Brain pericyte (primary cell): ENCODE results near the gene ASIC4.

Experiments used
- DNase-seq: peaks from one replicate; pipeline ENCODE4 v3.0.0-alpha.2; 2012; ENCODE audit warnings: low read depth, low spot score

Gene ASIC4

GRCh38 chr2:219551441-219552381, 37.4 kb downstream of the ASIC4 start:
- DNase-seq = no peak

DNA sequence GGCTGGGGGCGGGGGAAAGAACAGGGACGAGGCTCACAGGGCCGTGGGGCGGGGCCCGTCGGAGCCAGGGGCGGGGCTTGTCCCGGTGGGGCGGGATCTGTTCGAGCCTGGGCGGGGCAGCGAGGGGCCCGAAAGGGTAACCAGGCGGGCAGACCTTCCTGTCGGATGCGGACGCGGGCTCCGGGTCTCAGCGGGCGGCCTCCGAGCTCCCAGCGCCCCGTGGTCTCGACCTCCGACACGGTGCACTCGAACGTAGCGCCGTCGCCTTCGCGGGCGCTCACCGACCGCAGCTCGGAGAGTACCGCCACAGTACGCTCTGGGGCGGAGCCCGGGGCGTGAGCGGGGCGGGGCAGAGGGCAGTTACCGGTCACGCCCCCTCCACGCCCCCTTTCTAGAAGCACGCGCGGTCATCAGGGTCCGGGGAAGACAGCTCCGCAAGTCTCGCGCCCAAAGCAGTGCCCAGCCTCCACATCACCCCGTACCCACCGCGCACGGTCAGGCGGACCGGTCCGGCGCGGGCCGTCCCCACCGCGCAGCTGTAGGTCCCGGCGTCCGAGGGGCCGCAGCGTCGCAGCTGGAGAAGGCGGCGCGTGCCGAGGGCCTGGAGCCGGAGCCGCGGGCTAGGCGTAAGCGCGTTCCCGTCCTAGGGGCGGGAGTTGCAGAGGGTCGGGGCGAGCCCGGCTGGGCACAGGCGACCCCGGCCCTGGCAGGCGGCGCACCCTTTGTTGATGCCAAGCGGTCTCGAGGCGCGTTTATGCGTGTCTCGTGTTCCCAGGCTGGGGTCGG, 38.3 kb downstream of the ASIC4 start:
- DNase-seq = no peak

DNA sequence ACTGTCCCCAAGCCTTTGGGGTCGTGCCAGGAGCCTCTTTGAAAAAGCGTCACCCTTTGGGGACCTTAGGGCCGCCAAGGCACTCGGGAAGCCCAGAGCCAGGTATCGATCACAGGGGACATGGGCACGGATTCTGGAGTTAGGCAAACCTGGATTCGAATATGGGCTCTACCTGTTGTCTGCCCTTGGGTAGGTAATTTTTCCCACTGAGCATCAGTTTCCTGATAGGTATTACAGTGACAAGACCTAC, 38.8 kb downstream of the ASIC4 start:
- DNase-seq = no peak

GRCh38 chr2:219553463-219553963, 39.2 kb downstream of the ASIC4 start:
- no peak for DNase-seq

DNA sequence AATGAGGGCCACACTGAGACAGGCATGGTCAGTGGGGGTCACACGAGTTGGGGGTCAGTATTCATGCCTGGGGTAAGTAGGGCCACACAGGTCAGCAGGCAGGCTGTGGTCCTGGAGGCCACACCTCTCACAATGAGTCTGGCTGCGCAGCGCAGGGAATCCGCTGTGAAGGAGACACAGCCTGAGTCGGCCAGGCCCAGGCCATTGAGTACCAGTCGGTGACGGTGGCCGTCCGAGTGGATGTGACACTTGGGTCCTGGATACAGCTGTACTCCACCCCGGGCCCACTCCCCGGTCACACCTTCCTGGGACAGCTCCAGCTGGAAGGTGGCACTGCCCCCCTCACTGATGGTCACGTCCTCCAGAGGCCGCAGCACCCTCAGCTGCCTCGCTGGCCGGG, 40.1 kb downstream of the ASIC4 start:
- DNase-seq = no peak

- DNase-seq = no peak
These were observed 41.7 kb downstream of the ASIC4 start for GRCh38 chr2:219555956-219556355.

DNA sequence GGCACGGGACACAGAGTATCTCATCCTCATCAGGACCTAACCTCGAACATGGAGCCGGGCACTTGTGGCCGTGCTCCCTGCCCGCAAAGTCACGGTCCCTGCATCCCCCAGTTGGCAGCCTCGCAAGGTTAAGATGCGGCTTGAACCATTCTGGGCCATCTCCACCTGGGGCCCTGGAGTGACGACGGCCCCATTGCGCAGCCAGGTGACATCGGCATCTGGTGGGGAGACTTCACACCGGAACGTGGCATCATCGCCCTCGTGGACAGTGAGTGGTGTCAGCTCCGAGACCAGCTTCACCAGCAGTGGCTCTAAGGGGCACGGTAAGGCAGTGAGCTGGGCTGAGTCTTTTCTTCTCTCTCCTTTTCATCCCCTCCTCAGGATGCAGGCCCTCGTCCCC, 42.1 kb downstream of the ASIC4 start:
- DNase-seq = no peak

DNA sequence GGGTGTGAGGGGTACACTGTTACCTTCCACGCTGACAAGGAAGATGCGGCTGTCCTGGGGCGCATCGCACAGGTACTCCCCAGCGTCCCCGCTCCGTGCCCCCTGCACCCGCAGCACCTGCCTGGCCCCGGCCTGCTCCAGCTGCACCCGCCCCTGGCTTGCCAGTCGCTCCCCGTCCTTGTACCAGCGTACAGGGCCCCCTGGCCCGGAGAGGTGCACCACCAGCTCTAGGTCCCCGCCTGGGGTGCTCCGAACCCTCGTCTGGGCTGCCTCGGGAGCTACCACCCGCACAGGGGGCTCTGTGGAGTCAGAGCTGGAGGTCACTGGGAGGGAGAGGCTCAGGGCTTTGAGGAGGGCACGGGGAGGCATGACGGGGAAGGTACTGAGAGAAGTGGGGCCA, 43.0 kb downstream of the ASIC4 start:
- DNase-seq = no peak

- no peak for DNase-seq
These were observed 43.8 kb downstream of the ASIC4 start for GRCh38 chr2:219557791-219558785.

DNA sequence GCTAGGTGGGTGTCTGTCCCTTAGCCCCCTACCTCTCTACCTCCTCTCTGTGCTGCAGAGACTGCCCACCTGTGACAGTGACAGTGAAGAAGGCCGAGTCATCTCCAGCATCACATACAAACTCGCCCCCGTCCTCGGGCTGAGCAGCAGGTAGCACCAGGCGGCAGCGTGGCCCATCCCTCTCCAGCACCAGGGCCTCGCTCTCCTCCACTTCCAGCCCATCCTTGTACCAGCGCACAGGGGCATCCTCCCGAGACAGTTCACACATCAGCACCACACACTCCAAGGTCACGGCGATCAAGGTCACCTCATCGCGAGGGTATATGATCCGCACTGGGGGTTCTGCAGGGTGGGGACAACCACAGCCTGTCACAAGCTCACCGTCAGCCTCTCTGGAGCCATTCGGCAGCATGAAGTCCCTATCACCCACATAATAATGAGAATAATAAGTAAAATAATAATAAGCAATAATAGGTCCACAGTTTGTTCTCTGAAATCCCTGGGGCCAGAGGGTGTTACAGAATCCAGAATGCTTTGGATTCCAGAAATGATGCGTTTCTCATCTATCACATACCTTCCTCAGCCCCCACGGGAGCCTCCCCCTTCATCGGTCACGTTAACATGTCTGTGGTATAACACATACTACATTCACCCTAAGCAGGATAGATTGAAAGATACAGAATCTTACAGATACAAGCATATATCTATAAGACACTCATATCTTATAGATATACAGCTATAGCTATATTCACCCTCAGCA, 45.1 kb downstream of the ASIC4 start:
- no peak for DNase-seq

DNA sequence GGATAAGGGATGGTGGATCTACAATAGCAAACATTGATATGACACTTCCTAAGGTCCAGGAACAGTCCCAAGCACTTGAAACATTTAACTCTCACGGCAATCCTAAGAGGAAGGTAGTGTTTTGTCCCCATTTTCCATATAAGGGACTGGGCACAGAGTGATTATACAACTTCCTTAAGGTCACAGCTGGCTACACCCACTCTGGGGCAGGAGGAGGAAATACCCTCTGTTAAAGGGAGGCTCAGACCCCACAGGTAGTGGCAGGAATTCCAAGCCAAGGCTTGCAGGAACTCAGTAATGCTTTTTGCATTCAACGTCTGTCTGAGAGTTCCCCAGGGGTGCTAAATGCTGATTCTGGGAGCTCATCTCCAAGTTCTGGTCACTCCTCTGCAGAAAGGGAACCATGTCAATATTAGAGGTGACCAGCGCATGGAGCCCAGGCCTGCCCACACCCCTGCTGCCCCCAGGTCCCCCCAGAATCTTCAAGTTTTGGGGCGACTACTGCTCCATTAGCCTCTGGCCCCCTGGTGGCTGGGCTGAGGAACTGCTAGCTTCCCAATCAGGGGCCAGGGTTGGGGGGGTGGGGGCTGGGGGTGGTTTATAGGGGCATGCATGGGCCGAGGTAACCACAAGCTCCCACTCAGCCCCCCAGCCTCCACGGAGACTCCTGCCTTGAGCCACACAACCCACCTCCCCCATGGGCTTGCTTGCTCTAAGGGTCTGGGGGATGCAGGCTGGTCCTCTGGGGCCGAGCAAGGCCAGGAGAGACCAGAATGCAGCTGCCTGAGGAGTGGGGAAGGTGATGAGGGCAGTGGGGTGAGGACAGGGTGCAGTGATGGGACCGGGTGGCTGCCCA, 46.0 kb downstream of the ASIC4 start:
- DNase-seq = no peak

GRCh38 chr2:219560893-219561178, 46.6 kb downstream of the ASIC4 start:
- no peak for DNase-seq

GRCh38 chr2:219561179-219562048, 47.1 kb downstream of the ASIC4 start:
- no peak for DNase-seq

DNA sequence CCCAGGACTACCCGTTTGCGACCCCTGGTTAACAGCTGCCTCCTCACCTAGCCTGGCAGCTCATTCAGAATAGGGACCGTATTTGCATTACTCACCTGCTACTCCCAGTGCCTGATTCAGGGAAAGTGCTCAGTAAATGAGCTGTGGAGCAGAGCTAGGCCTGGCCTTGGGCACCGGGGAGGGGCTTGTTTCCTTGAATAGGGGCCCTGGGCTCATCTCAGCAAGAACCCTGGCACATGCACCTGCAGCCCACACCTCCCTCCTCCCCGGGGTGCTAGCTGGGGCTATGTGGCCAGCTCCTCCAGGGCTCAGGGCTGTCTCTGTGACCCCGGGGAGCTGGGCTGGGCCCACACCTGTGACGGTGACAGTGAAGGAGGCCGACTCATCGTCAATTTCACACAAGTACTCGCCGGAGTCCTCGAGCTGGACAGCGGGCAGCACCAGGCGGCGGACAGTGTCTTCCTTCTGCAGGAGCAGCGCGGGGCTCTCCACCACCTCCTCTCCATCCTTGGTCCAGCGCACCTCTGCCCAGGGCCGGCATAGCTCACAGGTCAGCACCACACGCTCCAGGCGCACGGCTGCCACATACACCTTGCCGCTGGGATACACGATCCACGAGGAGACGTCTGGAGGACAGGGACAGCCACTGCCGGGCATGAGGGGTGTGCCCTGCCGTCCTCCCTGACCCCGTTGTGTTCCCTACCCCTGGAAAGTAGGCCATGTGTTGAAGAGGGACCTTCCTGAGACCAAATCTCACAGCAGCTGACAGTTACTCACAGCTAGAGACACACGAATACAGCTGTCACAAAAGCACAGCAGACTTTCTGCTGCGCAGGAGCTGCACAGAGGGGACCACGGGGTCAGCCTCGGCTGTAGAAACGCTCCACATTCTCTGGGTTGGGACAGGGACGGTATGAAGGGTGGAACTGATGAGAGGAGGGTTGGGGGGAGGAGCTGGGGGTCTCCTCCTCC, 48.1 kb downstream of the ASIC4 start:
- DNase-seq = no peak

- no peak for DNase-seq
These were observed 49.1 kb downstream of the ASIC4 start for GRCh38 chr2:219563271-219563928.

- DNase-seq = no peak
These were observed 51.1 kb downstream of the ASIC4 start for GRCh38 chr2:219565130-219566080.
